HG03575 (cell line): ENCODE measurements around the gene RBMS1.

Experiments used
- ATAC-seq: cut with Tn5 transposase; IDR thresholded peaks from one replicate; pipeline ENCODE4 v1.9.1; 2021; ENCODE audit not compliant: unreplicated experiment, insufficient number of reproducible peaks, low FRiP score; ENCODE audit errors: extremely low read depth

RBMS1 gene

DNA sequence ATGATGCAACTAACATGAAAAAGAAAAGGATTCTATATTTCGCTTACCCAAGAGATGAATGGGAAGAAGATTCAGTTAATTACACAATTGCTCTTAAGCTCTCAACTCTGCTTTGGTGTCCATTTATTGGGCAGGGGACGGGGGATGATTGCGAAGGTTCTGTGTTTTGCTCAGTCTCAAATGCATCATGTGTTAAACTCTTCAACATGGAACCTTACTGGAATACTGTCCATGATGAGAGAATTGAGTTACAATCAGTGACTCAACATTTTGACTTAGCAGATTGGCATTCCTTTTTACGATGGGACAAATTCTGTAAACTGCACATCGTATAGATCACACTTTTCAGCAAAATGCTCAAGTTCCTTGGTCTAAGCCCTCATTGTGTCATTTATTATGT, 135.6 kb downstream of the RBMS1 start:
- ATAC-seq, result no peak

GRCh38 chr2:160356485-160356884, 137.1 kb downstream of the RBMS1 start:
- ATAC-seq, result no peak

GRCh38 chr2:160355080-160355479, 138.5 kb downstream of the RBMS1 start:
- ATAC-seq, result no peak

- no peak for ATAC-seq
These were observed 138.9 kb downstream of the RBMS1 start for GRCh38 chr2:160354677-160355076.

DNA sequence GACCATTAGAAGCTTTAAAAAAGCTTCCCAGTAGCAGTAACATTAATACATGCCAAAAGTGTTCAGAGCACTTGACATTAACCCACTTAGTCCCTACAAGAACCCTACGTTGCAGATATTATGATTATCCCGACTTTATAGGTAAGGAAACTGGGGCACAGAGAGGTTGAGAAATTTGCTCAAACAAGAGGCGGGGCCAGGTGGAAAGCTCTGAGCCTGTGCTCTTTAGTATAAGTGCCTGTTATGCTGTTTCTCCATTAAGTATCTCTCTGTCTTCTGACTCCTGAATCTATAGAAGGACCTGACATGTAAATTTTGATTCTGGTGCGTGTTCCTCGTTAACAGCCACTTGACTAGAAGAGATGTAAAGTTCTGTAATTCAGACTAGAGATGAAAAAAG, 139.8 kb downstream of the RBMS1 start:
- ATAC-seq, result no peak

DNA sequence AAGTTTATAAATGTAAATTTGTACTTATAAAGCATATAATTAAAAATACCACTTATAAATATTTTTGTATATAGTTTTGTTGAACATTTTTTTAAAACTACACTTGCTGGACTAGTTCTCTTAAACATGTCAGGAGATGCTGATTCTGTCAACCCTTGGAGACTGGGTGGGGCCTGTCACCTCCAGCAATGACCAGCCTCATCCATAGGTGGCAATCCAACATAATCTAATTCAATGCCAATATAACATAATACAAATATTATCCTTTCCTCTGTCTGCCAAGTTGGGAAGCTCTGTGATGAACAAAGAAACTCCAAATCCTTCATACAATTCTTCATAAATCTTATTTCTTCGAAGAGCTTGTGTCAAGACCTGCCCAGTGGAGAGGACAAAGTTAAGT, 140.4 kb downstream of the RBMS1 start:
- ATAC-seq, result no peak

DNA sequence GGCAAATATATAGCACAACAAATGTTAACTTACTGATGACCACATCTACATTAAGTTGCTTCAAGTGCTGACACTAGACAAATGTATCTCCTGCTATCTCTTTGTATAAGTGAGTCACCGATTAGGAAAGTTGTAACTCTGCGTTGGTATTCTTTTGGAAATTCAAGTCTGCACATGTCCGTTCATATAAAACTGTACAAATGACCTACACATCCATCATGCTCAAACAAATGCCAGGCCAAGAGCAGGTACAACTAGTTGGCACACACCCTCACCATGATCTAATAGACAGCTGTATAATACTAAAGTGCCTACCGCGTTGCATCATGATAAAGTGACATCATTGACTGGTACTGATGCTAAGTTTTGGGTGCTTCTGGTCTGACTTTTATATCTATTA, 141.1 kb downstream of the RBMS1 start:
- no peak for ATAC-seq

DNA sequence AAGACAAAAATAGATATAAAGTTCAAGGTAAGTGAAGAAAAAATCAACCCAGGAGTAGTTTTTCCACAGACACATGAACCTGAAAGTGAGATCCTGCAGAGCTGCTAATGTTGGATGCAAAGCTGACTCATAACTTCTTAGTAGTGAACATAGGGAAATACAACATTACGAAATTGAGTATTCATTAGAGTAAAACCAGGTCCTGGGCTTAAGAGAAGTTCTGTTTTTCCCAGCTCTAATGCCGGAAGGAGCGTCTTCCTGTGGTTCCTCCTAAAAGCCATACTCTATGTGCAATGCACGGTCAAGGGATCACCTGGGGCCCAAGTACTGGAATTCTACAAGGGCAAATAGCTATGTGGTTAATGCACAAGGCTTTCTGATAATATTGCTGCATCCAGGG, 141.7 kb downstream of the RBMS1 start:
- ATAC-seq, result no peak

DNA sequence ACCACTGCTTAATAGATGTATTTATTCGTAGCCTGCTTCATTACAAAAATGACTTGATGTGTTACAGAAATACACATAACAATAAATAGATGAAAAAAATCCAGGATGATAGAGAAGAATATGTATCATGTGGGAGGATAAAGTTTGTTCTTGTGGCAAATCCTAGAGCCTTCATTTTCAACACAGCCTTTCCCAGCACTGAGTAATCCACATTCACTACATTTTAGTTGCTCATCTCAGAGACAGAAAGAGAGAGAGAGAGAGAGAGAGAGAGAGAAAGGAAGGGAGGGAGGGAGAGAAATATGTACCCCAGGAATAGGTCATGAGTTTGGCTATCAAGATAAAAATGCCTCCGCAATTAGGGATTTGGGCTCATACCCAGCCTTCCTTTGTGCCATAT, 144.3 kb downstream of the RBMS1 start:
- ATAC-seq, result no peak

DNA sequence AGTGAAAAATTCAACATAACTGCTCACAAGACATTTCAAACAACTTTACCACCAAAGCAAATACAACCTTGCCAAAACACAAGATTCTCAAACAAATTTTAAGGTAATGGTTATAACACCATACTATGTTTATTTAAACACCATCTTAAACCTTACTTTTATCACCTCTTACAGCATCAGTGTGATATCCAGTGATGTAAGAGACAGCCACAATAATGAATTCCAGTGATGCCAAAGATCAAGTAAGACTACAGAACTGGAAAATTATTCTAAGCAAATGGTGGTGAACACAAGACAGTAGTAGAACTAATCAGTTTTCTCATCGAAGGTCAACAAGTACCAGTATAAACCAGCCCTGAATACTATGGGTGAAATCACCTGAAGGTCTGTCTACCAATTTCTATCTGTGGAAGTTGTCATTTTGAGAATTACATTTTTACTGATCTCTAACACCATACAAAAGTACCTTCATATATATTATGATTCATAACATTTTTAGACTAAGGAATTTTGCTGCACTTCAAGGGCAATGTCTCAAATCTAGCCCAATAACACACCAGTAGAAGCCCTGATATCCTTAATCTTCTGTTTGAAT, 146.2 kb downstream of the RBMS1 start:
- no peak for ATAC-seq

DNA sequence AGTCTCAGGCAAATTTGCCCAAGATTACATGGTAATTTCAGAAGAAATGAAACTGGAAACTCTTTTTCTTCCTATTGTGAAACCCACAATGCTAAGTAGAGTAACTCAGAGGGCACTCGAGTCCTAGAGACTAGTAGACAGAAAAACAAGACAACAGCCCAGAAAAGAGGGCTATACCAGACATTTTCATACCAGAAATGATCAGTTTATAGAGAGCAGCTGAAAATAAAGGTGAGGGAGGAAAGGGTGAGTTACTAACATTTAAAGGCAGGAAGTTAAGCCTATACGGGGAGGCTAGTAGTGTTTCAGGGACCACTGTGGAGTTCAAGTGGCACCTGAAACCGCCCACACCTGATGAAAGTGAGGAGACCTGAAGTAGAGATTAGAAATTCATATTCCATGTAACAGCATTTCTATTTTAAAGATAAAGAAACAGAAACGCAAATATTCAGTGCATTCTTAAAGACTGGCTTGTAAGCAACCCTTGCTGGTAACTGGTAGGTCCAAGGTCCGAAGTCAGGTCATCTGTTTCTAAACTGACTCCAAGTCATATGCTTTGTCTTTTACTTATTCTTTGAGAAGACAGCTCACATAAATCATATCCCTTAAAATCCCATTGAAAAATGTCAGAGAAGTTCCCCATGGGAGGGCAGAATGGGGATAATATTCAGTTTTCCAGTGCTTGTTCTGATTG, 148.4 kb downstream of the RBMS1 start:
- ATAC-seq, result no peak

DNA sequence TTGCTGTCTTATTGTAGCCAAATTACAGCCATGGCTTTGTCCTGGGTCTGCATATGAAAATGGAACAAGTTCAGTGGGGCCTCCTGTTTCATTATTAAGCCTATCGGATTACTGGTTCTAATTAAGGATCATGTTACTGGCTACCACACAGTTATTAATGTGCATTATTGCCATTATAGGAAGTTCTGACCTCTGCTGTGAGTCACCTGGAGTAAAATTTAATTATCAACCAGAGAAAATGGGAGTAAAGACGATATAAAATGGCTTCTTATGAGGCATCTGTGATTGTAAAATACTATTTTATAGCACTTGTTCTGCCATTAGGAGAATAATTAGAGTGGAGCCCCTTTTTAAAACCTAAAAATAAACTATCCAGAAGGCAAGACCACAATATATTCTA, 150.2 kb downstream of the RBMS1 start:
- ATAC-seq, result no peak

GRCh38 chr2:160339726-160340125, 153.9 kb downstream of the RBMS1 start:
- no peak for ATAC-seq

DNA sequence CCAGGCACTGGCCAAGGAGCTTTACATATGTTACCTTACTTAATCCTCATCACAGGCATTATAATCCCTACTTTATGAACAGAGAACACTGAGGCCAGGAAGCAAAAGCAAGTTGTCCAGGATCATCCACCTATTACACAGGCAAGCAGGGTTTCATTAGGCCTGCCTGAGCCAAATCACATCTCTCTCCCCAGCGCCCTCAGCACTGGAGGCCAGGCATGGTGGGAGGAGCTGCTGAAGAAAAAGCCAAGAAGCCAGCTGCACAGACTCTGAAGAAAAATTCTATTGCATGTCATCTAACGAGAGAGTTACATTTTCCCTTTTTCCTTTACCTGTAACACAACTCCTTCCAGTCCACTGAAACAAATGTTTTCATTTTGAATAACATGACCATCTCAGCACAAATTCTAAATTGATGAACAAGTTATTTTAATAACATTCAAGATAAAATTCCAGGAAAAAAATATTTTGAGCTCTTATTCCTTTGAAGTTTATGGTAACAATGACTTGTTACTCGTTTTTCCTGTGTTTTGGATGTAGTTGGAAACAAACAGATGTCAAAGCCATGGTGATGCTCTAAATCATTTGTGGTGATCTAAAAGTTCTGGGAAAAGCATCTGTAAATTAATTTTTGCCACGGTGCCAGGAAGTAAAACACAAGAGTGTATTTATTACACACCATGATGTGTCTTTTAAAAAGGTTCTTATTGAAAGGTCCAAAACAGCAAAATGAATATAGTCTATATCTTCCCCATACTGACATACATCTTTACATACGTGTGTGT, 154.5 kb downstream of the RBMS1 start:
- ATAC-seq, result no peak

- ATAC-seq, result no peak
These were observed 155.9 kb downstream of the RBMS1 start for GRCh38 chr2:160337728-160338127.

GRCh38 chr2:160336635-160337034, 157.0 kb downstream of the RBMS1 start:
- no peak for ATAC-seq

GRCh38 chr2:160336105-160336504, 157.5 kb downstream of the RBMS1 start:
- no peak for ATAC-seq

DNA sequence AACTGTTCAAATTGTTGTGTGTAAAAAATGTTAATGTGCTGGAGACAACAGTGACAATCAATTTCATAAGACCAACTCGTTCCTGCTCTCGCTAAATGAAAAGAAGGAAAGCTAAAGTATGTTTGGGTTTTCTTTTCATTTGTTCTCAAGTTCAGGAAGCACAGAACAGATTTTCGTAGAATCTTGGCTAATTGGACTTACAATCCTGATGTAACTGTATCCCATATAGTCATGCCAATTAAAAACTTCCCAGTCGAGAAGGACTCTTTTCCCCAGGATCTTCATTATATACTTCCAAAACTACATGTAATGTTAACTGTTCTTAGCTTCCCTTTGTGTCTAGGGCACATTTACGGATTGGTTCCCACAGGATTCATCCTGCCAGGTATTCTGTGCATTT, 158.2 kb downstream of the RBMS1 start:
- no peak for ATAC-seq

- no peak for ATAC-seq
These were observed 159.4 kb downstream of the RBMS1 start for GRCh38 chr2:160334028-160334741.
